GM20431 (cell line): ENCODE data around the gene SRGAP3.

Source experiments
- in situ Hi-C: fragments of 300-500 bp; cut with MseI, MboI; formaldehyde crosslinking; loops from one replicate; pipeline ENCODE4 v1.15.0; 2020; ENCODE audit warnings: low sequenced_read_pairs; ENCODE audit not compliant: unreplicated experiment

SRGAP3 gene

GRCh38 chr3:9072667-9073009, 176.8 kb downstream of the SRGAP3 start:
- in situ Hi-C loops, result no loop called here

GRCh38 chr3:9071936-9072666, 177.3 kb downstream of the SRGAP3 start:
- in situ Hi-C loops, result no loop called here

- in situ Hi-C loops, result no loop called here
Measured at GRCh38 chr3:9070961-9071360, 178.5 kb downstream of the SRGAP3 start.

GRCh38 chr3:9069971-9070370, 179.5 kb downstream of the SRGAP3 start:
- in situ Hi-C loops, result no loop called here

- in situ Hi-C loops, result no loop called here
Measured at GRCh38 chr3:9068051-9068450, 181.4 kb downstream of the SRGAP3 start.

GRCh38 chr3:9067352-9067975, 182.0 kb downstream of the SRGAP3 start:
- in situ Hi-C loops, result no loop called here

GRCh38 chr3:9066775-9067174, 182.7 kb downstream of the SRGAP3 start:
- in situ Hi-C loops, result no loop called here

- in situ Hi-C loops, result no loop called here
Measured at GRCh38 chr3:9066141-9066540, 183.3 kb downstream of the SRGAP3 start.

- in situ Hi-C loops, result no loop called here
Measured at GRCh38 chr3:9064850-9065249, 184.6 kb downstream of the SRGAP3 start.

GRCh38 chr3:9064251-9064650, 185.2 kb downstream of the SRGAP3 start:
- in situ Hi-C loops, result no loop called here

GRCh38 chr3:9062570-9062969, 186.9 kb downstream of the SRGAP3 start:
- in situ Hi-C loops, result no loop called here

- in situ Hi-C loops, result no loop called here
Measured at GRCh38 chr3:9061634-9062033, 187.8 kb downstream of the SRGAP3 start.

- in situ Hi-C loops, result no loop called here
Measured at GRCh38 chr3:9059489-9060400, 189.7 kb downstream of the SRGAP3 start.

GRCh38 chr3:9056581-9056980, 192.9 kb downstream of the SRGAP3 start:
- in situ Hi-C loops, result no loop called here

GRCh38 chr3:9047452-9048346, 201.7 kb downstream of the SRGAP3 start:
- in situ Hi-C loops, result no loop called here

GRCh38 chr3:9045371-9045770, 204.1 kb downstream of the SRGAP3 start:
- in situ Hi-C loops, result no loop called here

- in situ Hi-C loops, result no loop called here
Measured at GRCh38 chr3:9043063-9043462, 206.4 kb downstream of the SRGAP3 start.

GRCh38 chr3:9041626-9042025, 207.8 kb downstream of the SRGAP3 start:
- in situ Hi-C loops, result no loop called here

GRCh38 chr3:9040996-9041395, 208.4 kb downstream of the SRGAP3 start:
- in situ Hi-C loops, result no loop called here

GRCh38 chr3:9037144-9037711, 212.2 kb downstream of the SRGAP3 start:
- in situ Hi-C loops, result no loop called here
